Gastrocnemius medialis (tissue), 4 donors: Measurements from ENCODE around the gene ABLIM3. TPM values are rescaled to one million over a fixed set of nuclear protein-coding genes. Genes with fewer than 3 reads are reported as not detected.

ENCODE experiments used
- ATAC-seq, 2 donors: fragments of 150-250 bp; one replicate each; pipeline ENCODE4 v1.9.1; 2016
- DNase-seq, 2 donors: peaks; one replicate each; pipeline ENCODE4 v3.0.0-alpha.2; 2019
- H3K27ac ChIP-seq, 4 donors: fragments of 200-600 bp; sonication (generic); 1 replicate in 1 of 4; 2 replicates in 3 of 4; pipeline ENCODE4 v1.5.1; 2016 to 2018; ENCODE audit warnings: mild to moderate bottlenecking in 2 of 4, moderate library complexity in 1 of 4
- H3K27me3 ChIP-seq, 3 donors: fragments of 200-600 bp; sonication (generic) in 2 of 3; 1 replicate in 1 of 3; 2 replicates in 2 of 3; pipeline versions ENCODE4 v1.5.1 to v1.6.0; 2016 to 2019; ENCODE audit warnings: mild to moderate bottlenecking in 1 of 3, moderate library complexity in 1 of 3
- H3K36me3 ChIP-seq, 2 donors: fragments of 200-600 bp; sonication (generic) in 1 of 2; one replicate each; pipeline ENCODE4 v1.5.1; 2017 to 2018
- H3K4me1 ChIP-seq, 2 donors: fragments of 200-600 bp; sonication (generic) in 1 of 2; one replicate each; pipeline ENCODE4 v1.5.1; 2016 to 2017; ENCODE audit warnings: mild to moderate bottlenecking in 2 of 2
- H3K4me3 ChIP-seq, 4 donors: fragments of 200-600 bp; sonication (generic) in 3 of 4; 1 replicate in 1 of 4; 2 replicates in 3 of 4; pipeline ENCODE4 v1.5.1; 2016 to 2019; ENCODE audit warnings: mild to moderate bottlenecking in 2 of 4
- H3K9me3 ChIP-seq, 3 donors: fragments of 200-600 bp; sonication (generic) in 2 of 3; 1 replicate in 1 of 3; 2 replicates in 2 of 3; pipeline ENCODE4 v1.5.1; 2016 to 2019
- CTCF ChIP-seq, 5 experiments: fragments of 450-650 bp in 3 of 5; fragments of 200-600 bp in 2 of 5; sonication (generic) in 2 of 5; IDR thresholded peaks in 4 of 5; conservative IDR thresholded peaks in 1 of 5; 1 replicate in 4 of 5; 2 replicates in 1 of 5; pipeline ENCODE4 v1.5.1; 2016 to 2019; ENCODE audit warnings: antibody characterized with exemption in 5 of 5, mild to moderate bottlenecking in 3 of 5, moderate library complexity in 3 of 5
- POLR2A ChIP-seq, 2 donors: fragments of 450-650 bp; IDR thresholded peaks; one replicate each; pipeline ENCODE4 v1.6.1; 2017; ENCODE audit warnings: antibody characterized with exemption in 2 of 2, mild to moderate bottlenecking in 2 of 2, moderate library complexity in 2 of 2
- in situ Hi-C, 4 donors: fragments of 200-750 bp; cut with MboI; loops; one replicate each; pipeline versions ENCODE4 v1.15.0 to v1.8.0; 2017; ENCODE audit warnings: low sequenced_read_pairs in 4 of 4
- intact Hi-C: fragments of 100-400 bp; cut with DNase I; formaldehyde crosslinking; loops from one replicate; pipeline ENCODE4 v1.15.1; 2023; ENCODE audit warnings: low total_unique reads
- total RNA-seq, 4 donors: library from RNA; depleted of rRNA; stranded (reverse); fragments of >200 nt; gene quantifications; one replicate each; pipeline versions ENCODE4 v1.1.0 to v1.2.3, GENCODE V29; 2016

The ABLIM3 gene
- total RNA-seq, 4 donors from 2014 or later = 37.5 to 155 (median 67.7) TPM

DNA sequence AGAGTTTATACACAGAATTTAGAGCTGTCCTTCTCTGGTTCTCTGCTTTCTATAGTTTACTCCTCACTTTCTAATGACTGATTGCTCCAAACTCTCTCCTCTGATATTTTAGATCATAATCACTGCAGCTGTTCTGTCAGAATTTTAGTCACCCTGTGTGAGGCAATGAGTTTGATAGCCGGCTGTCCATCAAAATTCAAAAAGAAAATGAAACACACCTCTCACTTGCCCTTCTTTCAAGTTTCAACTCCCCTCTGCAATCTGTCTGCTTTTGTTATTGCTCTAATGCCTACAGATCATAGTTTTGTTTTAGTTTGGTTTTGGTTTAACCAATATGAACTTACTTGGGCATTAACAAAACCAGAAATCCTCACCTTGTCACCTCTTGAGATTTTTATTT is 23.3 kb upstream of the ABLIM3 start:
- in situ Hi-C loops (loop anchor here (10.0 to 25.0 kb wide), 4 partner anchors 673 to 931 kb away; no protein-coding TSS in a partner anchor), intact Hi-C loops (loop anchor here (10.0 kb wide), 2 partner anchors 83 to 213 kb away; no protein-coding TSS in a partner anchor)
- Histone ChIP-seq H3K9me3 (no peaks in the 10 kb centered on the region), H3K4me3 (no peak overlapping the region), H3K27me3 (no peaks in the 10 kb centered on the region), H3K27ac (no peak overlapping the region), H3K36me3 (no peaks in the 10 kb centered on the region), H3K4me1 (peaks cover 0 to 4% of the 10 kb centered on the region in 2 donors)
- ATAC-seq = no peak
- no peak for DNase-seq
- TF ChIP-seq POLR2A (IDR thresholded peaks at IDR 0.05) (no peak), CTCF (IDR thresholded peaks at IDR 0.05 in 4 of 5, conservative IDR thresholded peaks at IDR 0.05 in 1 of 5) (no peak)

- Histone ChIP-seq H3K27me3 (no peaks in the 10 kb centered on the region), H3K4me3 (no peak overlapping the region), H3K9me3 (no peaks in the 10 kb centered on the region), H3K4me1 (peaks cover 0 to 4% of the 10 kb centered on the region in 2 donors), H3K36me3 (no peaks in the 10 kb centered on the region), H3K27ac (no peak overlapping the region)
- TF ChIP-seq POLR2A (IDR thresholded peaks at IDR 0.05) (no peak), CTCF (IDR thresholded peaks at IDR 0.05 in 4 of 5, conservative IDR thresholded peaks at IDR 0.05 in 1 of 5) (no peak)
- intact Hi-C loops (loop anchor here (10.0 kb wide), 2 partner anchors 84 to 214 kb away; no protein-coding TSS in a partner anchor), in situ Hi-C loops (loop anchor here (10.0 to 25.0 kb wide), 4 partner anchors 674 to 931 kb away; no protein-coding TSS in a partner anchor)
- ATAC-seq (peak; percentile 45 to 85), DNase-seq (no peak)
Observed at GRCh38 chr5:149118463-149118862, 22.8 kb upstream of the ABLIM3 start.

- H3K36me3 ChIP-seq = no peaks in the 10 kb centered on the region
- no peak overlapping the region for H3K27ac ChIP-seq
- H3K27me3 ChIP-seq = no peaks in the 10 kb centered on the region
- no peak for TF ChIP-seq POLR2A (IDR thresholded peaks at IDR 0.05)
- no peak for TF ChIP-seq CTCF (IDR thresholded peaks at IDR 0.05 in 4 of 5, conservative IDR thresholded peaks at IDR 0.05 in 1 of 5)
- in situ Hi-C loops (loop anchor here in 2 of 4 donors (25.0 kb wide), 2 partner anchors 684 to 934 kb away; no protein-coding TSS in a partner anchor), intact Hi-C loops (no loop called here)
- ATAC-seq (no peak), DNase-seq (no peak)
- no peaks in the 10 kb centered on the region for H3K4me1 ChIP-seq
- H3K9me3 ChIP-seq = no peaks in the 10 kb centered on the region
- H3K4me3 ChIP-seq = no peak overlapping the region
Observed at GRCh38 chr5:149121145-149121544, 20.1 kb upstream of the ABLIM3 start.

DNA sequence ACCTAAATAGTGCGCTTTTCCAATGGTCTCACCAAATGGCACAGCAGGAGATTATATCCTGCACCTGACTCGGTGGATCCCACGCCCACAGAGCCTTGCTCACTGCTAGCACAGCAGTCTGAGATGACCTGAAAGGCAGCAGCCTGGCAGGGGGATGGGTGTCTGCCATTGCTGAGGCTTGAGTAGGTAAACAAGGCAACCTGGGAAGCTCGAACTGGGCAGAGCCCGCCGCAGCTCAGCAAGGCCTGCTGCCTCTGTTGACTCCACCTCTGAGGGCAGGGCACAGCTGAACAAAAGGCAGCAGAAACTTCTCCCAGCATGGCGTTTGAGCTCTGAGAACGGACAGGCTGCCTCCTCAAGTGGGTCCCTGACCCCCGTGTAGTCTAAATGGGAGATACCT is 18.1 kb upstream of the ABLIM3 start:
- no peak for ATAC-seq
- H3K9me3 ChIP-seq = no peaks in the 10 kb centered on the region
- no peaks in the 10 kb centered on the region for H3K27me3 ChIP-seq
- no peaks in the 10 kb centered on the region for H3K4me1 ChIP-seq
- H3K4me3 ChIP-seq = no peak overlapping the region
- no peak for TF ChIP-seq CTCF (IDR thresholded peaks at IDR 0.05 in 4 of 5, conservative IDR thresholded peaks at IDR 0.05 in 1 of 5)
- no peak for TF ChIP-seq POLR2A (IDR thresholded peaks at IDR 0.05)
- DNase-seq = no peak
- in situ Hi-C loops = loop anchor here in 2 of 4 donors (25.0 kb wide), 2 partner anchors 686 to 936 kb away; no protein-coding TSS in a partner anchor
- no peak overlapping the region for H3K27ac ChIP-seq
- no peaks in the 10 kb centered on the region for H3K36me3 ChIP-seq
- intact Hi-C loops = no loop called here
